Left kidney (tissue), 2 donors: Measurements from ENCODE around the gene NTRK3. TPM values are rescaled to one million over a fixed set of nuclear protein-coding genes. Genes with fewer than 3 reads are reported as not detected.

Experiments used
- DNase-seq: peaks from one replicate; pipeline ENCODE4 v3.0.0-alpha.2; 2013
- polyA plus RNA-seq: library from polyadenylated mRNA; unstranded; fragments of 120-200 nt; gene quantifications from one replicate; pipeline ENCODE4 v1.2.1, GENCODE V29; 2013; ENCODE audit not compliant: insufficient read length

Gene NTRK3
- polyA plus RNA-seq, 1 donor = 13.7 TPM

DNA sequence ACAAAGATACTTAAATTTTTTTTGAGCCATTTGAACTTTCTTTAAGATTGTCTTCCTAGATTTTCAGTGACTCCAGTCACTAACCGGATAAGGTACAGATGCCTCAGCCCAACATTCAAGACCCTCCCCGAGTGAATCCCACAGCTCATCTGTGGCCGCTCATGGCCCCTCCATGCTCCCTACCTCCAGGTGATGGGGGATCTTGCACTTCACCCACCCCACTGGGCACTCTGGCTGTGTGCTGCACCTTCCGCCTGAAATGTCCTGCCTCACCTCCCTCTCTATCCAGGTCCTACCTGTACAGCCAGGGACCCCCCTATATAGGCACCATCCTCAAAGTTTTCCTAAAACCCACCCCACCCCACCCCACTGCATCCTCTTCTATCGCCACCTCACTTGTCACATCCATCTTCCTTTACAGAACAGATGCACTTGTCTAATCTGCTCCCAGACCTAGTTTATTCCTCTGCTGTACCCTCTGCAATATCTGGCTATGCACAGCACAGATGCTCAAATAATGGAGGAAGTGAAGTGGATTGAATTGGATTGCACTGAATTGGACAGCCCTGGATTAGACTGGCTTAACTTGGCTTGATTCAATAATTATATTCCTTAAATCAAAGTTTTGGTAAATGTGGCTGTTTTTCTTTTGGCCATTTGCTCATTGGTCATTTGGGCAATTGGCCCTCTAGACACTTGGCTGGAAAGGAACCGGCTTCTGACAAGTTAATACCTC, 24.5 kb downstream of the NTRK3 start:
- DNase-seq = no peak

DNA sequence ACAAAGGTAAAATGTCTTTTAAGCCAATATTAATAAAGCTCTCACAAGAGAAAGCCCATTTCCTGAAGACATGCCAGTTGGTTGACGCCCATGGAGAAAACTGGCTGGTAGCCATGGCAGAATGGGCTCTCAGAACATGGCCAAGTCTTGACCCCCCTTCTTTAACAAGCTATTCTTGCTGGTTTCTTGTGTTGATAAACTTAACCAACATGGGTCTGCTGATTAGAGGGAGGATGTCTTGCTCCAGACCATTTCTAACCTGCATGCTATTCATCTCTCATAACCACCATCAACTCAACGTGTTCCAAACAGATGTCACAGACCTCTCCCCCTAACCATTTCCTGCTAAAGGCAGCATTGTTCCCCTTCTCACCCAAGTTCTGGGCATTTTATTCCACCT, 25.7 kb downstream of the NTRK3 start:
- DNase-seq = no peak

DNA sequence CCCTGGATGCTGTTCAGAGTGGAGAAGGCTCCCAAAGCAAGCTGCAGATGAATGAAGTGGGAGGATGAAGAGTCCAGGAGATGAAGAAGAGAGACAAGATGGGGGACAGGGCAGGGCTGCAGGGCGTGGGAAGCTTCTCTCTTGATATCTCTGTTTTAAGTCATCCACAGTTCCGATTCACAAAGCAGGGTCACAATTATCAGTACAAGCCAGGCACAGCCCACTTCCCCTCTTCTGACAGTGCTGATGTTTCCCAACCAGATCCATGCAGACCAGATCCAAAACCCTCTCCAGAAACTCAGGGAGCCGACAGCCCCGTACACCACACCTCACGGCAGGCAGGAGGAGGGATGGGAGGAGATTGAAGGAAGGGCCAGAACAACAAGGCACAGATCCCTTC, 31.1 kb downstream of the NTRK3 start:
- DNase-seq = no peak

DNA sequence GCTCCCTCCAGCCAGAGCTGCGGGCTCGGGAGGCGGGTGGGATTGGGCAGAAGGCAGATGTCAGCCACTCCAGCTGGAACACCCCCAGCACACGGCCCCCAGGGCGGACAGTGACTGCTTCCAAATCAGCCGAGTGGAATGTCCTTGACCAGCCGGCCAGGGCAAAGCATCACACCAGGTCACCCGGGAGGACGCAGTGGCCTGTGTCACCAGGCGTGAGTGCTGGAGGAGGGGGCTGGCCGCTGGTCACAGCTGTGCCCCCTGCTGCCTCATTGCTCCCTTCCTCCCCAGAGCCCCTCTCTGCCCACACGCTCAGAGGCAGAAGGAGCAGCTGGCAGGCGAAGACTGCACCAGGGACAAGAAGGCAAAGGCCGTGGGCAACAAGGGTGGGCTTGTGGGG, 33.5 kb downstream of the NTRK3 start:
- no peak for DNase-seq

DNA sequence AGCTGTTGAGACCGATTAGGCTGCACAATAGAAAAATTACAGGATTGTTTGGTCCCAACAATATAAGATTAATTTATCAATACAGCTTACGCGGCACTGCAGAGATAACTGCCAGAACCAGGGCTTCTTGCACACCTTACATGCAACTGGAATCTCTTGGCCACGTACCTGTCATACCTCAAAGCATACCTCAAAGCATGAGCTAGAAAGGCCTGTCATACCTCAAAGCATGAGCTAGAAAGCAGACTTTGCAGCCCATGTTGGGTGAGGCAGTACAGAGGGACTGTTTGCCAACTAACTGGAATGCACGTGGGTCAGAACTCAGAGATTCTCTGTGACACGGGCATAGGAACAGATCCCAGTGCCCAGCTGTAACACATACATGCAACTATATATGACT, 34.7 kb downstream of the NTRK3 start:
- DNase-seq = no peak

DNA sequence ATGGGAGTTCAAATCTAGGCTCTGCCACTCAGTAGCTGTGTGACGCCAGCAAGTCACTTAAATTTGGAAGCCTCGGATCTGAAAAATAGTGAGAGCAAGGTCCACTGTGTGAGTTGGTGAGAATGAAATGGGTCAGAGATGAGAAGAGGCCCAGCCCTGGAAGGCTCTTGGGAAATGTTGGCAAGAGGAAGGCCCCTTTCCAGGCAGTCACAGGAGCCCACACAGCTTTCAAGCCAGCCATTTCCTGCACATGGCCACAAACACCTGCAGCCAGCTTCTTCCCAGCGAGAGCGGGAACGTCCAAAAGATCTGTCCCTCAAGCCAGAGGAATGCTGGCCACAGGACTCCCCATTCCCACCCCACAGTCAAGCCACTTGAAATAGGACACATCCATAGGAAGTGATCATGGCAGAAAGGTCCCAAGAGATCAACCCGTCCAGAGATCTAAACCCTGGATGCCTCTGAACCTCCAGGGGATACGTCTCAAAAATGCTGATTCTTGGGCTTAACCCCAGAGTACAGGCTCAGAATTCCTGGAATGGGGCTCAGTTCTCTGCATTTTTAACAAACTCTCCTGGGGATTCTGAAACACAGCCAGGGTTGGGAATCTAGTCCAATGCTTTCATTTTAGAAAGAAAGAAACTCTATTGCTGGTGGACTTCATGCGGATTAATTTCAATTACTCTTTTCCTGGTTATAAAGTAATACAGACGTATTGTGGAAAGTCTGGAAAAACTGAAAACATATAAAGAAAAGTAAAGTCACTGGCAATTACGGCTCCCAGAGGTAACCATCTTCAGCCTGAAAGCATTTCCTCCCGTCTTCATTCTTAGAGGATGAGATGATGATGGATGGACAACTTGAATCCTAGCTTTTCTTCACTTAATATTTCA, 35.9 kb downstream of the NTRK3 start:
- DNase-seq = no peak

DNA sequence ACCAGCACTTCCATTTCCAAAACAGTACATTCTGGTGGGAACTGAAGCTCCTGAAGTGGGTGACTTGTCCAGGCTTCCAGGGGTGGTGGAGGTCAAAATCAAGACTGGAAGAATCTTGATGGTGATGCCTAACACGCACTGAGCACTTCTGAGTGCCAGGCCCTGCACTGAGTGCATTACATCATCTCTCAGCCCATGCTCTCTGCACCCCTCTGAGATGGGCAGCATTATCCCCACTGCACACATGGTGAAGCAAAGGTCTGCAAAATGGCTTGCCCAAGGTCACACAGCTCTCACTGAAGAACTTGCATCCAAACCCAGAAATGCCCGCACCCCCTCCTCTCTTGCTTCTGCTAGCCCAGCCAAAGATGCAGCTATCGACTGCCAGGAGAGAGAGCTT, 36.9 kb downstream of the NTRK3 start:
- no peak for DNase-seq

DNA sequence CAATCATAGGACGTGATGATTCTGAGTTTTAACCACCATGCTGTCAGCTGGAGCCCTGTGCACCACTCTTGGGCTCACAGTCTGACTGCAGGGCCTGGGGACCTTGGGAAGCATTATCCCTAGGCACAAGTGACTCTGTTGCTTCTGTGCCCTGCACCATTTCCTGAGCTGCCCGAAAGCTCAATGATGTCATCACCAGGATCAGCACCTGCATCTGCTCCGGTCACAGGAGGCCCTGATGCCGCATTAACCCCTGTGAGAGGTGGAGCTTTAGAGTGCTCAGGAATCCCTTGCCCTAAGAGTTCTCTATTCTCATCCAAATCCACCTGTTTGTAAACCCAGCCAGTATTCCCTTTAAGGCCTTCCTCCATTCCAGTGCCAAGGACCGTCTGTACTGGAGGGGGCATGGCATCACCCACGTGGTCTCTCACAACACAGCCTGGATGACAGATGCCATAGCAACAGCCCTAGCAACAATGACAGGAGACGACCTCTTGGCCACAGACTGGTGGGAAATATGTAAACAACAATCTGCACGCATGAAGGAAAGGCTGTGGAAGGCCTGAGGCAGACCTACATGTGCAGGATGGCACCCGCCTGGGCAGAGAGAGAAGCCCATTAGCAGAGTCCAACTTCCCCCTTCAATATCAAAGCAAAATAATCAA, 37.9 kb downstream of the NTRK3 start:
- DNase-seq = no peak

DNA sequence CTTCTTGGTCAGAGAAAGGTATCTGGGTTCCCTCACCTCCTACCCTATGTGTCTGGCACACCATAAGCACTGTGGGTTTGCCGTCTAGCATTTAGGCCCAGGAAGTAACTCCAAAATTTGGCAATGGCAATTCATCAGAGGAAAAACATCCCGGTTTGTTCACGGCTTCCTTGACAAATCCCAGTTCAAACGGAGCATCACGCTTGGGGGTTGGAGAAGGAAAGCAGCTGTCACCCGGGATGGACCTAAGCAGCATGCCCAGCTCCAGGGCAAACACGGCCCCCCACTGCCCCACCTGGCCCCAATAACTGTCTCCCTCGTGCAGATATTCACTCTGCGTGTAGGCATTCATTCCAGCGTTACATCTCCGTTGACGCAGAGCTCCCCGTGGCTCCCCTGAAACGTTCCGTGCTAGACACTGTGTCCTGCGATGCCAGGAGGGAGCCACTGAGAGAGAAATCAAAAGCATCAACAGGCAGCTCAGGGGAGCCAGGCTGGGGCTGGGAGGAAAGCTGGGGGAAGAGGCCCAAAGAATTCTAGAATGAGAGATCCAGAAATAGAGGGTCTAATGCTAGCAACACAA, 41.4 kb downstream of the NTRK3 start:
- DNase-seq = no peak

DNA sequence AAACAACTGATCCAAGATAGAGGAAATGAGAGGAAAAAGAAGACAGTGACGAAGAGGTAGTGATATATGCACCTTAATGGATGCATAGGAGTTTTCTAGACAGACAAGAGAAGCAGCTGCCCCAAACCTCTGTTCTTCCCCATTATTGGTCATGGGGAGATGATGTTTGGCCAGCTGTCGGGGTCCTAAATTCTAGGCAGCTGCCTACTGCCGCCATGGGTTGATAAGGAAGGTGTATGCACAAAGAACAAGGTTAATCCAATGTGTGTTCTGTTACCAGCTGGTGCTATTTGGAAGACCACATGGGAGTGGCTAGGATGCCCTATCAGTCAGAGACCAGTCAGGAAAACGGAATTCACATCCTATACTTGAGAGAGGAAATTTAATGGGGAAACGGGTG, 47.4 kb downstream of the NTRK3 start:
- no peak for DNase-seq

DNA sequence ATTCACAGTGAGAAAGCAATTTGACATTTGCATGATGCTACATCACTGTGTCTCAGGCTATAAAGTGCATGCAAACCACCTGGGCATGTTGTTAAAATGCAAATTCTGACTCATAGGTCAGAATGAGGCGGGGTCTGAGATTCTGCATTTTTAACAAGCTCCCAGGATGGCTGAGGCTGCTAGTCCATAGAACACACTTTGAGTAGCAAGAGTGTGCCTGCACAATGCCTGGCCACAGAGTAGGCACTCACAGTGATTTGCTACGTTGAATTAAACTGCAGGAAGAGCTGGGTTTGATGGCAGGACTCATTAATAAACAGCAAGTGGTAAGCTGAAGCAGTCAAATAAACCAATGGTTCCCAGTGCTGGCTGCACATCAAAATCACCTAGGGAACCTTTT, 48.1 kb downstream of the NTRK3 start:
- no peak for DNase-seq

DNA sequence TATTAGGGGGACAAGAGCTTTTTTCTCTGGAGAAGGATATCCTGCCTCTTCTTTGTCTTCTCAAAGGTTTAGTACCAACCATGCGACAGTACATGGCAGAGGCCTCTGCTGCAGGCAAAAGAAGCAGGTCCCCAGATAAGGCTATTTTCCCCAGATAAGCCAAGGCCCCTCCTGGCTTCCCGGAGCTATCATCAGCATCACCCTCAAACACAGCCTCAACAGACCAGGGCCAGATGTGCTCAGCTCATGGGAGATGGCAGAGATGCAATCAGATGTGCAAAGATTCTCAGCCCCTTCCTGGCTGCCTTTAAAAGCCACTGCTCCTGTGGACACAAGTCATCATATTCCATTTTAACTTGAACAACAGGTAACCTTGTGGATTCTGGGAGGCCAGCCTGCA, 49.0 kb downstream of the NTRK3 start:
- no peak for DNase-seq

DNA sequence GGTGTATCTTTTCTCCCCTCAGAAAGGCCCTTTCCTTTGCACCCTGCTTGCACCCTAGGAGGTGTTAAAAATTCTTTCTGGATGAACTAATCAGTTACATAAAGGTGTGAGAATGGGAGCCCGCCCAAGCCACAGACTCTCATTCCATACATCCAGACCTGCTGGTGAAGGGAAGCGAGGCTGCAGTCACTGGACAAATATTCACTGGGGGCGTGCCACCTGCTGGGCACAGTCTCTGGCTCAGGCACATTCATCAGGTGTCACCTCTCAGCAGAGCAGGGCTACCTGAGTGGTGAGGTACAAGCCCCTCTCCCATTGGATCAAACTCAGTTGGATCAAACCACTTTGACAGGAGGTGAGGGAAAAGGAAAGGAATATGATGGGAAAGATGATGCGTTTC, 52.0 kb downstream of the NTRK3 start:
- no peak for DNase-seq

DNA sequence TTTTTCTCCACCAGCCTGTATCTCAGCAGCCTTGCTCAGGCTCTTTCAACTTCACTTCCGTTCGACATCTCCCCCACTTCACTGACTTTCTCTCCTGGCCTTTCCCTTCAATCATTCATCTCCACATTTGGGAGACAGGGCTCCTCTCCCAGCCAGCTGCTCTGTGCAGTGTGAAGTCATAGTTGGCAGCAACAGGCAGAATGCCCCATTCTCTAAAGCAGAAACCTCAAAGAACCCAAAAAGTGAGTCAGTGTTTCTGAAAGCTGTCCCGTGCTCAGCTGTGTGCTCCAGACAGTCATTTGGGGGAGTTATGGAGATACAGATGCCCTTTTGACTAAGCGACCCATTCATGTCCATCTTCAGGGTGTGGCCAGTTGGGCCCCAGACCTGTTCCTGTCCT, 54.3 kb downstream of the NTRK3 start:
- DNase-seq = no peak

DNA sequence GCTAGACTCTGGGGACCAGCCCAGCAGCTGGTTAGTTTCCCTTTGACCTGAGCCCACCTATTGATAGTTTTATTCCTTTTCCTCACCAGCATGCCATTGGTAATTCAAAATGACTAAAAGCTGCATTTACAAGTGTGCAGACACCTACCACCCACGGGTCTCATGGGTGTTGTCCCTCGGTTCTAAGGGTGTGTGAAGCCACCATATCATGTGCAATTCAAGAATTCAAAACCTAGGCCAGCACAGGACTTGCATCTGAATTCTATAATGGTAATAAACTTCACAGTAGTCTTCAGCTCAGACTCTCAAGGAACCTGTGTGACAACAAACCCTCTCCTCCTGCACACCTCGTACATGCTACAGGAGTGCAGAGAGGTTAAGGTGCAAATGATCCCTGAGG, 55.3 kb downstream of the NTRK3 start:
- DNase-seq = no peak

DNA sequence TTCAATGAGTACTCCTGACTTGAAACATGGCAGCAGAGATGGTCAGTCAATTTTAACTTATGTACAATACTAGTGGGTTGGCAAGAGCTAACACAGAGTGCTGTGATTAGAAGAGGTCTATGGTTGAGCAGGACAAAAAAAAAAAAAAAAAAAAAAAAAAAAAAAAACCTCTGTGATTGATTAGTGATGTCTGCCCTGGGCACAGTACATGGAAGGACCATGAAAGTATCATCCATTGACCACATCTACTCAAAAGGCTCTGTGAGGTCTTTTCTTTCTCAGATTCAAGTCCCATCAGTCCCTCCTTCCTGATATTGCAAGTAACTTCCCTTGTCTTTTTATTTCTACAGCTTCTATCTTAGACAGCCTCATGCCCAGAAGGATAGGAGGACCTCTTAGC, 59.6 kb downstream of the NTRK3 start:
- DNase-seq = no peak

DNA sequence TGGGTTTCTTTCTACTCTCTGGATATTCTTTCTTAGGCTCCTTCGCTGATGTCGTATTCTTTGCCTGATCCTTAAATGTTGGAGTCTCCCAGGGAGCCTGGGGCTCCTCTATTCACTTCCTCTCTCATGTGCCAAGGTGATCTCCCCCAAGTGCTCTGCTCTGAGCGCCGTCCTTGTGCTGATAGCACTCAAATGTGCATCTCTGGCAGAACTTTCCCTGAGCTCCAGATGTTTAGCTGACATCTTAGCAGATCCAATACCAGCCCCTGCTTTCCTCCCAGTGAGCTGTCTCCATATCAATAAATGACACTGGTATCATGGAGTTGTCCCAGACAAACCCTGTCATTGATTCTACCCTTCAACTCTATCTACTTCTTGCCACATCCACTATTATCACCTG, 62.4 kb downstream of the NTRK3 start:
- no peak for DNase-seq

DNA sequence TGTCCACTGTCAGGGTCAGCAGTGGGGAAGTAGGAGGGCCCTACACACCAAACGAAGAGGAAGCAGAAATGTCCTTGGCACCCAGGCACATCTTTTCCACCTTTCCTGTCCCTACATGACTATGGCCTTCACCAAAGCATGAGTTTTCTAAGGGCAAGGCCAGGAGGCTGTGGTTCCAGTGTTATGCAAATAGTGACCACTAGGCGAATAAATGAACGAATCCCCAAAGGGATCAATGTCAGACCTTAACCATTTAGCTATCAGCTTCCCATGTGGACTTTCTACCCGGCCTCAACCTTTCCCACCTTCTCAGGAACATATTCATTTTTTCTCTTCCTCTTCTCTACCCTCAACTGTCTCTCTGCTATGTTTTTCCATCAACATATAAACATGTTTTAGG, 63.1 kb downstream of the NTRK3 start:
- DNase-seq = no peak

DNA sequence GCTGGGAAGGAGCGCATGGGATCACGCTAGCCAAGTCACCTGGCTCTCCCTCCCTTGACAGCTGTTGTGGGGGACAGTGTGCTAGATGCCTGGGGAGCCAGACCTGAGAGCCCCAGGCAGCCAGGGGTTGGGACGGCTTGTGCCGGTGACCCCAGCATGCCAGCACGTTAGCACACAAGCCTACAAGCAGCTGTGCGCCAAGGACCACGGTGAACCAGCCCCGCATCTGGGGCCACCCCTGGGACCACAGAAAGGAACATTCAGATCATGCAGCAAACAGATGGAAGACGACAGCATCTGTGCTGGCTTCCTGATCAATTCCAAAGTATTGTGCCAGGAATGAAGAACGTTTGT, 64.8 kb downstream of the NTRK3 start:
- DNase-seq = no peak

DNA sequence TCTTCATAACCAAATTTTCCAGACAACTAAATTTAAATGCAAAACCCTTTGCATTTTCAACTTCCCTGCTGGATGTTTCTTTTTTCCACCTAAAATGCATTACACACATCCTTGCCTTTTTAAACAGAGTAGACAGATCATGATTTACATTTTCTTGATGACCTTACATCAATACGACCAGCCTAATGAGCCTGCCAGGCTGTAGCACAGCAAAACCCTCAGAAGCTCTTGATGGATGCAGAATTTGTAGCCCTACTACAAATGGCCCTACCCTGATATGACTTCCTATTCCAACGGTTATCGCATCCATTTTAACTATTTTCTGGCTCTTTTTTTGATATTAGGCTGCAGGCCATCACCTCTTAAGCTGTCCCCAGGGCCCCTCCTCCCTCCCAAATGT, 66.3 kb downstream of the NTRK3 start:
- DNase-seq = no peak

DNA sequence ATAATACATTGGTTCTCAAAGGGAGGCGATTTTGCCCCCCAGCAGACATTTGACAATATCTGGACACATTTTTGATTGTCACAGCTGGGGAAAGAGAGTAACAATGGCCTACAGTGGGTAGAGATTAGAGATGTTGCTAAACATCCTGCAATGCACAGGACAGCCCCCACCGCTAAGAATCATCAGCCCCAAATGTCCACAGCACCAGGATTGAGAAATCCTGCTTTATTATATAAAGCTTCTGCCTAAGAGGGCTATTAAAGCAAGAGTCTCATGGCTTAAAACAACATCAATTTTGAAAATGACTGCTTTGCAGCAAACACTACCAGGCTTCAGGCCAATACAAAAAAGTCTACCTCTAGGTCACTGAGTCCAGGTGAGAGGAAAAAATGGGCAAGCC, 68.2 kb downstream of the NTRK3 start:
- no peak for DNase-seq

DNA sequence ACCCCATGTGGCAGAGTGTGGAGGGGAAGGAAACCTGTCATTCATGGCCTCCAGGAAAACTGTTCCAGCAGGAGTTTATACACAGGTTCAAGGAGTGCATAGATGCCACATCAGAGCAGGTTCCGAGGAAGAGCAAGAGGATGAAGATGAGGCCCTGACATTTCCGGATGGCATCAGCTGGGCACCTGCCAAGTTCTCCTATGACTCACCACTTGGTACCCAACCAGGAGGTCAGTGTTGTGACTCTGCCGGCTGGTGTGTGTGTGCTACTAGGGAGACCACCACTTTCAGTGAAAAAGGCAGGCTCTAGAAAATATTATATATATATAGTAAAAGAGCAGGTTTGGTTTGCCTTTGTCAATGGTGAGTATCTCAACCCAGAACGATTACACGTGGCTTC, 69.3 kb downstream of the NTRK3 start:
- no peak for DNase-seq

DNA sequence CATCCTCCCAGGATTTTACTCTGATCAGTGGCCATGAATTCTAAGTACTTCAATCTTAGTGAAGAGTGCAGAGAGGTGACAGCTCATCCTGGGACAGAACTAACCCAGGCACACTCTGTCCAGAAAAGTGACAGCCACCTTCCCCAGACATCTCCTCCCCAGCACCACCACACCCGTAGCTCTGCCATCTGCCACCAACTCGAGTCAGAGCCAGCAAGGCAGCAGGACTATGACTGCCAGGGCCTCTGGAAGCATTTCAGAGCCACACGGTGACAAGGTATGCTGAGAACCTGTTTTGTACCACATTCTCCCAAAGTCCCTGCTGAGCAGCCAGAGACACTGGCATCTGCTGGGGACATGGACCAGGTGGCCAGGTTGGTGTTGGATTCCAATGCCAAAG, 71.0 kb downstream of the NTRK3 start:
- DNase-seq = no peak
